Activated naive CD4-positive, alpha-beta T cell treated with anti-CD3 and anti-CD28 coated beads, Interleukin-2, amount 50 U/mL, for 72 hours (primary cell): ENCODE results near the gene TNFAIP6. TPM values are rescaled to one million over a fixed set of nuclear protein-coding genes. Genes with fewer than 3 reads are reported as not detected.
"Not testable (repeated sequence)": the region's sequence is repeated elsewhere in the genome, so short reads cannot be mapped to it uniquely, and the experiment has no call there.

Experiments
- ATAC-seq, 2 donors: fragments of 150-1000 bp; cut with Tn5 transposase; 2 replicates each; pipeline ENCODE4 v1.10.0; 2021; ENCODE audit warnings: mild to moderate bottlenecking in 2 of 2, moderate library complexity in 2 of 2
- DNase-seq, 2 donors: peaks; one replicate each; pipeline ENCODE4 v3.0.0; 2021 to 2022; ENCODE audit warnings: low spot score in 2 of 2
- H3K27ac Mint-ChIP-seq, 2 donors: one replicate each; pipeline ENCODE4 v1.8.0; 2022; ENCODE audit warnings: mild to moderate bottlenecking in 2 of 2, mixed read lengths in 2 of 2
- H3K36me3 Mint-ChIP-seq, 2 donors: one replicate each; pipeline ENCODE4 v1.8.0; 2022; ENCODE audit warnings: mixed read lengths in 2 of 2
- H3K9me3 Mint-ChIP-seq, 2 donors: one replicate each; pipeline ENCODE4 v1.8.0; 2022; ENCODE audit warnings: mixed read lengths in 2 of 2
- total RNA-seq, 2 donors: library from RNA; stranded (reverse); gene quantifications; one replicate each; pipeline ENCODE4 v1.2.3, GENCODE V29; 2022

TNFAIP6 gene
- total RNA-seq, 2 donors from 2014 or later: not detected

- H3K36me3 Mint-ChIP-seq: peaks cover 0 to 7% of the 10 kb centered on the region in 2 donors
- no peak overlapping the region for H3K27ac Mint-ChIP-seq
- no peaks in the 10 kb centered on the region for H3K9me3 Mint-ChIP-seq
- DNase-seq: no peak
- ATAC-seq: no peak
These were observed 38.4 kb downstream of the TNFAIP6 start for GRCh38 chr2:151395509-151396374.

GRCh38 chr2:151399981-151400380, 42.6 kb downstream of the TNFAIP6 start:
- no peak for DNase-seq
- no peaks in the 10 kb centered on the region for H3K9me3 Mint-ChIP-seq
- H3K27ac Mint-ChIP-seq: no peak overlapping the region
- peaks cover 0 to 7% of the 10 kb centered on the region in 2 donors for H3K36me3 Mint-ChIP-seq
- ATAC-seq: no peak

- DNase-seq (no peak), ATAC-seq (no peak)
- no peaks in the 10 kb centered on the region for H3K9me3 Mint-ChIP-seq
- no peak overlapping the region for H3K27ac Mint-ChIP-seq
- no peaks in the 10 kb centered on the region for H3K36me3 Mint-ChIP-seq
These were observed 43.8 kb downstream of the TNFAIP6 start for GRCh38 chr2:151401149-151401548.

GRCh38 chr2:151403914-151404313, 46.5 kb downstream of the TNFAIP6 start:
- ATAC-seq (no peak), DNase-seq (no peak)
- no peaks in the 10 kb centered on the region for H3K9me3 Mint-ChIP-seq
- H3K27ac Mint-ChIP-seq: no peak overlapping the region
- H3K36me3 Mint-ChIP-seq: no peaks in the 10 kb centered on the region

GRCh38 chr2:151405376-151405775, 48.0 kb downstream of the TNFAIP6 start:
- H3K9me3 Mint-ChIP-seq: no peaks in the 10 kb centered on the region
- peaks cover 10 to 12% of the 10 kb centered on the region in 2 donors for H3K36me3 Mint-ChIP-seq

GRCh38 chr2:151407281-151407680, 49.9 kb downstream of the TNFAIP6 start:
- H3K9me3 Mint-ChIP-seq: no peaks in the 10 kb centered on the region
- H3K27ac Mint-ChIP-seq: no peak overlapping the region
- ATAC-seq (no peak), DNase-seq (no peak)
- peaks cover 15 to 16% of the 10 kb centered on the region in 2 donors for H3K36me3 Mint-ChIP-seq

More at GRCh38 chr2:151405376-151405775, 48.0 kb downstream of the TNFAIP6 start:
- H3K27ac Mint-ChIP-seq: no peak overlapping the region
- ATAC-seq (no peak), DNase-seq (no peak)

GRCh38 chr2:151408788-151409600, 51.6 kb downstream of the TNFAIP6 start:
- H3K36me3 Mint-ChIP-seq: peaks cover 15 to 16% of the 10 kb centered on the region in 2 donors
- DNase-seq (no peak), ATAC-seq (peak in 1 of 2 donors; percentile 1)
- H3K27ac Mint-ChIP-seq: peak overlapping the region; percentile 98
- H3K9me3 Mint-ChIP-seq: no peaks in the 10 kb centered on the region

- no peaks in the 10 kb centered on the region for H3K9me3 Mint-ChIP-seq
- DNase-seq: peak; percentile 81 to 83
- H3K27ac Mint-ChIP-seq: peak within 1 kb of the TSS; percentile 98
- peak; percentile 94 for ATAC-seq
- H3K36me3 Mint-ChIP-seq: peaks cover 16 to 22% of the 10 kb centered on the region in 2 donors
These were observed 52.5 kb downstream of the TNFAIP6 start, which contains the start of gene RIF1 for GRCh38 chr2:151409601-151410484. Gene RIF1 (plus strand): TSS chr2:151409902. CDS start chr2:151410424, 522 bp downstream.

GRCh38 chr2:151410485-151410834, 53.1 kb downstream of the TNFAIP6 start:
- peak; percentile 40 to 51 for ATAC-seq
- peak overlapping the region; percentile 98 for H3K27ac Mint-ChIP-seq
- DNase-seq: peak in 1 of 2 donors; percentile 44
- H3K9me3 Mint-ChIP-seq: no peaks in the 10 kb centered on the region
- H3K36me3 Mint-ChIP-seq: peaks cover 16 to 27% of the 10 kb centered on the region in 2 donors

- no peak for DNase-seq
- H3K27ac Mint-ChIP-seq: peak overlapping the region in 1 of 2 donors; percentile 82
These were observed 60.3 kb downstream of the TNFAIP6 start for GRCh38 chr2:151417650-151418049.

GRCh38 chr2:151421681-151422080, 64.3 kb downstream of the TNFAIP6 start:
- Mint-ChIP-seq H3K36me3 (peaks cover 20 to 45% of the 10 kb centered on the region in 2 donors), H3K27ac (peak overlapping the region in 1 of 2 donors; percentile 4)
- DNase-seq, H3K9me3 Mint-ChIP-seq, ATAC-seq: not testable (repeated sequence)

More at GRCh38 chr2:151417650-151418049, 60.3 kb downstream of the TNFAIP6 start:
- H3K9me3 Mint-ChIP-seq: no peaks in the 10 kb centered on the region
- ATAC-seq: no peak
- H3K36me3 Mint-ChIP-seq: peaks cover 17 to 28% of the 10 kb centered on the region in 2 donors

- DNase-seq: no peak
- peak overlapping the region; percentile 21 to 67 for H3K27ac Mint-ChIP-seq
- H3K36me3 Mint-ChIP-seq: peaks cover 19 to 49% of the 10 kb centered on the region in 2 donors
- no peaks in the 10 kb centered on the region for H3K9me3 Mint-ChIP-seq
- ATAC-seq: peak; percentile 40 to 66
These were observed 65.6 kb downstream of the TNFAIP6 start for GRCh38 chr2:151422917-151423439.

- Mint-ChIP-seq H3K27ac (peak overlapping the region; percentile 6 to 77), H3K9me3 (no peaks in the 10 kb centered on the region), H3K36me3 (peaks cover 19 to 49% of the 10 kb centered on the region in 2 donors)
- ATAC-seq (peak; percentile 45 to 78), DNase-seq (no peak)
These were observed 66.4 kb downstream of the TNFAIP6 start for GRCh38 chr2:151423760-151424159.
